Right lobe of liver (tissue), 6 donors: ENCODE data around the gene UGT2B15. TPM values are rescaled to one million over a fixed set of nuclear protein-coding genes. Genes with fewer than 3 reads are reported as not detected.
A peak's percentile ranks its signal among the peaks of the same experiment; 100 is the strongest.
"Not testable (repeated sequence)": the region's sequence is repeated elsewhere in the genome, so short reads cannot be mapped to it uniquely, and the experiment has no call there.

Source experiments
- ATAC-seq, 4 donors: fragments of 200-7000 bp; cut with Tn5 transposase; one replicate each; pipeline ENCODE4 v1.9.1; 2020; ENCODE audit warnings: mild to moderate bottlenecking in 4 of 4, moderate library complexity in 4 of 4
- DNase-seq, 3 donors: peaks; one replicate each; pipeline ENCODE4 v3.0.0-alpha.2; 2020
- H3K27ac ChIP-seq, 3 donors: fragments of 200-600 bp; one replicate each; pipeline ENCODE4 v1.8.0; 2022
- H3K27me3 ChIP-seq, 2 donors: fragments of 200-600 bp; one replicate each; pipeline ENCODE4 v1.8.0; 2022
- H3K36me3 ChIP-seq, 4 donors: fragments of 200-600 bp; sonication (generic) in 1 of 4; one replicate each; pipeline versions ENCODE4 v1.5.1 to v1.8.0; 2017 to 2022; ENCODE audit warnings: control low read depth in 1 of 4
- H3K4me1 ChIP-seq, 4 donors: fragments of 200-600 bp; sonication (generic) in 1 of 4; one replicate each; pipeline versions ENCODE4 v1.5.1 to v1.8.0; 2017 to 2022; ENCODE audit warnings: control low read depth in 1 of 4
- H3K4me3 ChIP-seq, 3 donors: fragments of 200-600 bp; one replicate each; pipeline ENCODE4 v1.8.0; 2022
- H3K9me3 ChIP-seq, 4 donors: fragments of 200-600 bp; sonication (generic) in 1 of 4; one replicate each; pipeline versions ENCODE4 v1.5.1 to v1.8.0; 2017 to 2022; ENCODE audit warnings: control low read depth in 1 of 4
- CTCF ChIP-seq, 4 donors: fragments of 200-600 bp in 3 of 4; fragments of 450-650 bp in 1 of 4; IDR thresholded peaks; one replicate each; pipeline versions ENCODE4 v1.5.1 to v1.8.0; 2016 to 2022; ENCODE audit warnings: antibody characterized with exemption in 4 of 4, mild to moderate bottlenecking in 2 of 4
- POLR2A ChIP-seq: fragments of 450-650 bp; IDR thresholded peaks from one replicate; pipeline ENCODE4 v1.6.1; 2017; ENCODE audit warnings: antibody characterized with exemption, mild to moderate bottlenecking
- WGBS: methylation state at CpG from one replicate; pipeline ENCODE4 v1.1.6; 2018; ENCODE audit warnings: low coverage, low lambda C conversion rate; ENCODE audit not compliant: insufficient coverage; ENCODE audit errors: missing lambda C conversion rate; 5-methylcytosine and 5-hydroxymethylcytosine counted together
- intact Hi-C, 2 donors: fragments of 100-400 bp; cut with DNase I; formaldehyde crosslinking; loops; one replicate each; pipeline versions ENCODE4 v1.11.2 to v1.14.1; 2022
- long read RNA-seq: library from polyadenylated mRNA; unstranded; transcript quantifications from one replicate; pipeline ENCODE4 v2.0.0, GENCODE V29; 2019
- total RNA-seq, 6 experiments: library from RNA; depleted of rRNA in 2 of 6; stranded (reverse); fragments of >200 nt in 2 of 6; fragmentation: NEBNext Ultra II Directional in 3 of 6; extraction: Animal tissue kit (Norgen Biotek cat#: 25700) in 3 of 6; gene quantifications; one replicate each; pipeline versions ENCODE4 v1.1.0 to v1.2.4, GENCODE V29; 2016 to 2023
- donor health status: DM: no; HTN: yes; CAD: no.
- donor health status: DM: no; HTN: no; CAD: no.
- donor health status: DM: no; HTN: no; CAD: no.
- donor health status: DM: no; HTN: yes; CAD: no.
- donor health status: DM: no; HTN: yes; CAD: no.

UGT2B15 gene
- total RNA-seq, result 100 to 1,000 TPM in 4 of 6 experiments, 10 to 100 TPM in 2; 44.9 to 533 (median 152) TPM
- long read RNA-seq, transcript UGT2B15-201 (6 exons, 2,077 nt), result major isoform, 48 of 67 reads
- long read RNA-seq, partial matches to known transcripts, result 13 of 67 reads
- long read RNA-seq, other reads (novel, unspliced or antisense), result 6 of 67 reads

- H3K9me3 ChIP-seq, H3K4me1 ChIP-seq, H3K36me3 ChIP-seq, H3K27me3 ChIP-seq, intact Hi-C loops, DNase-seq: not testable (repeated sequence)
- Histone ChIP-seq H3K4me3 (peak within 1 kb of the TSS; percentile 28 to 61 (median 52)), H3K27ac (peak within 1 kb of the TSS; percentile 52 to 87 (median 71))
- WGBS, result 17% methylated on average over 1 of the region's 1 CpG
- peak; percentile 67 to 82 (median 78) for ATAC-seq
- peak; percentile 15 for TF ChIP-seq POLR2A
Measured at GRCh38 chr4:68670479-68670939, at the start of gene UGT2B15. TSS of gene UGT2B15 (minus strand) at chr4:68670652. CDS start at chr4:68670618, 34 bp downstream.

- H3K36me3 ChIP-seq, result no peaks in the 10 kb centered on the region
- H3K27me3 ChIP-seq, result no peaks in the 10 kb centered on the region
- peak; percentile 39 to 68 (median 52) for ATAC-seq
- no peaks in the 10 kb centered on the region for H3K9me3 ChIP-seq
- no peak overlapping the region for H3K4me3 ChIP-seq
- no peak for DNase-seq
- TF ChIP-seq POLR2A (no peak), CTCF (IDR thresholded peaks at IDR 0.05) (no peak)
- H3K27ac ChIP-seq, result peak overlapping the region in 2 of 3 donors; percentile 34 to 79
- intact Hi-C loops, result no loop called here
- 39% methylated on average over 2 of the region's 2 CpGs for WGBS
- peaks cover 0 to 28% (median 8%) of the 10 kb centered on the region in 4 donors for H3K4me1 ChIP-seq
Measured at GRCh38 chr4:68719075-68719473, 48.6 kb upstream of the UGT2B15 start.

- Histone ChIP-seq H3K9me3 (no peaks in the 10 kb centered on the region), H3K4me1 (peaks cover 0 to 28% (median 8%) of the 10 kb centered on the region in 4 donors), H3K36me3 (no peaks in the 10 kb centered on the region), H3K4me3 (peak overlapping the region in 2 of 3 donors; percentile 5), H3K27me3 (no peaks in the 10 kb centered on the region), H3K27ac (peak overlapping the region in 2 of 3 donors; percentile 34 to 79)
- intact Hi-C loops, result no loop called here
- 19% methylated on average over 3 of the region's 3 CpGs for WGBS
- TF ChIP-seq POLR2A (peak; percentile 33), CTCF (IDR thresholded peaks at IDR 0.05) (no peak)
- DNase-seq (no peak), ATAC-seq (peak; percentile 78 to 96 (median 90))
Measured at GRCh38 chr4:68718447-68719074, 48.1 kb upstream of the UGT2B15 start.

GRCh38 chr4:68717999-68718398 lies 47.5 kb upstream of the UGT2B15 start:
- Histone ChIP-seq H3K4me3 (peak overlapping the region in 2 of 3 donors; percentile 5), H3K9me3 (no peaks in the 10 kb centered on the region), H3K27me3 (no peaks in the 10 kb centered on the region), H3K27ac (peak overlapping the region in 2 of 3 donors; percentile 29 to 79), H3K36me3 (no peaks in the 10 kb centered on the region), H3K4me1 (peaks cover 0 to 28% (median 8%) of the 10 kb centered on the region in 4 donors)
- intact Hi-C loops, result no loop called here
- 50% methylated on average over 1 of the region's 1 CpG for WGBS
- ATAC-seq, result peak in 3 of 4 donors; percentile 56 to 64 (median 61)
- no peak for DNase-seq
- no peak for TF ChIP-seq CTCF (IDR thresholded peaks at IDR 0.05)
- no peak for TF ChIP-seq POLR2A

GRCh38 chr4:68714400-68714799 lies 43.9 kb upstream of the UGT2B15 start:
- Histone ChIP-seq H3K4me3 (no peak overlapping the region), H3K36me3 (no peaks in the 10 kb centered on the region), H3K27ac (no peak overlapping the region), H3K4me1 (peaks cover 0 to 20% (median 6%) of the 10 kb centered on the region in 4 donors), H3K27me3 (no peaks in the 10 kb centered on the region), H3K9me3 (no peaks in the 10 kb centered on the region)
- ATAC-seq, result no peak
- intact Hi-C loops, result no loop called here
- TF ChIP-seq POLR2A, result no peak
- TF ChIP-seq CTCF (IDR thresholded peaks at IDR 0.05), result no peak
- 90% methylated on average over 2 of the region's 2 CpGs for WGBS
- no peak for DNase-seq
